ENCODE measurements around the gene TRMT10A. TPM values are rescaled to one million over a fixed set of nuclear protein-coding genes. Genes with fewer than 3 reads are reported as not detected.

Gene TRMT10A
- total RNA-seq (ENCODE audit: unreplicated experiment): 5.6 TPM
- long read RNA-seq, partial matches to known transcripts: 1 of 11 reads
- long read RNA-seq, other reads (novel, unspliced or antisense): 6 of 11 reads

GRCh38 chr4:99563310-99564186 is at the start of gene TRMT10A:
TRMT10A (minus strand) TSS chr4:99564039; CDS start chr4:99559338, 4,701 bp downstream.
- H3K27ac Mint-ChIP-seq (ENCODE audit: unreplicated experiment): peak within 1 kb of the TSS; percentile 99
- peak within 1 kb of the TSS; percentile 95 for H3K4me3 Mint-ChIP-seq (ENCODE audit: unreplicated experiment)
- TF ChIP-seq CTCF (IDR thresholded peaks at IDR 0.05; ENCODE audit: unreplicated experiment): no peak
- H3K27me3 Mint-ChIP-seq (ENCODE audit: unreplicated experiment): peaks cover 13% of the 10 kb centered on the region
- H3K36me3 Mint-ChIP-seq (ENCODE audit: low read depth, unreplicated experiment): no peaks in the 10 kb centered on the region
- H3K9me3 Mint-ChIP-seq (ENCODE audit: unreplicated experiment): no peaks in the 10 kb centered on the region
- H3K4me1 Mint-ChIP-seq (ENCODE audit: unreplicated experiment): peaks cover 3% of the 10 kb centered on the region
- peak; percentile 91 for DNase-seq (ENCODE audit: low spot score)

- no peak overlapping the region for H3K4me3 Mint-ChIP-seq (ENCODE audit: unreplicated experiment)
- no peaks in the 10 kb centered on the region for H3K36me3 Mint-ChIP-seq (ENCODE audit: low read depth, unreplicated experiment)
- H3K4me1 Mint-ChIP-seq (ENCODE audit: unreplicated experiment): no peaks in the 10 kb centered on the region
- no peaks in the 10 kb centered on the region for H3K9me3 Mint-ChIP-seq (ENCODE audit: unreplicated experiment)
- no peak overlapping the region for H3K27ac Mint-ChIP-seq (ENCODE audit: unreplicated experiment)
- no peak for DNase-seq (ENCODE audit: low spot score)
- H3K27me3 Mint-ChIP-seq (ENCODE audit: unreplicated experiment): no peaks in the 10 kb centered on the region
- no peak for TF ChIP-seq CTCF (IDR thresholded peaks at IDR 0.05; ENCODE audit: unreplicated experiment)
These were observed 48.9 kb upstream of the TRMT10A start for GRCh38 chr4:99612704-99613103.

GRCh38 chr4:99612281-99612680 is 48.4 kb upstream of the TRMT10A start:
- Mint-ChIP-seq H3K27ac (ENCODE audit: unreplicated experiment) (no peak overlapping the region), H3K36me3 (ENCODE audit: low read depth, unreplicated experiment) (no peaks in the 10 kb centered on the region), H3K4me1 (ENCODE audit: unreplicated experiment) (no peaks in the 10 kb centered on the region), H3K4me3 (ENCODE audit: unreplicated experiment) (no peak overlapping the region), H3K27me3 (ENCODE audit: unreplicated experiment) (no peaks in the 10 kb centered on the region), H3K9me3 (ENCODE audit: unreplicated experiment) (no peaks in the 10 kb centered on the region)
- DNase-seq (ENCODE audit: low spot score): no peak
- TF ChIP-seq CTCF (IDR thresholded peaks at IDR 0.05; ENCODE audit: unreplicated experiment): no peak

- TF ChIP-seq CTCF (IDR thresholded peaks at IDR 0.05; ENCODE audit: unreplicated experiment): no peak
- H3K4me3 Mint-ChIP-seq (ENCODE audit: unreplicated experiment): no peak overlapping the region
- no peak overlapping the region for H3K27ac Mint-ChIP-seq (ENCODE audit: unreplicated experiment)
- H3K4me1 Mint-ChIP-seq (ENCODE audit: unreplicated experiment): no peaks in the 10 kb centered on the region
- H3K27me3 Mint-ChIP-seq (ENCODE audit: unreplicated experiment): no peaks in the 10 kb centered on the region
- no peaks in the 10 kb centered on the region for H3K36me3 Mint-ChIP-seq (ENCODE audit: low read depth, unreplicated experiment)
- no peaks in the 10 kb centered on the region for H3K9me3 Mint-ChIP-seq (ENCODE audit: unreplicated experiment)
- DNase-seq (ENCODE audit: low spot score): no peak
These were observed 46.9 kb upstream of the TRMT10A start for GRCh38 chr4:99610605-99611175.

- Mint-ChIP-seq H3K27me3 (ENCODE audit: unreplicated experiment) (no peaks in the 10 kb centered on the region), H3K36me3 (ENCODE audit: low read depth, unreplicated experiment) (no peaks in the 10 kb centered on the region), H3K9me3 (ENCODE audit: unreplicated experiment) (no peaks in the 10 kb centered on the region), H3K27ac (ENCODE audit: unreplicated experiment) (no peak overlapping the region), H3K4me3 (ENCODE audit: unreplicated experiment) (no peak overlapping the region), H3K4me1 (ENCODE audit: unreplicated experiment) (no peaks in the 10 kb centered on the region)
- DNase-seq (ENCODE audit: low spot score): no peak
- no peak for TF ChIP-seq CTCF (IDR thresholded peaks at IDR 0.05; ENCODE audit: unreplicated experiment)
These were observed 44.6 kb upstream of the TRMT10A start for GRCh38 chr4:99608417-99608816.
